Neutrophil (primary cell): ENCODE data around the gene PDE1C.
"Not testable (repeated sequence)": the region's sequence is repeated elsewhere in the genome, so short reads cannot be mapped to it uniquely, and the experiment has no call there.

Experiments used
- H3K27ac ChIP-seq: fragments of 200-600 bp; sonication (generic); 2 replicates; pipeline ENCODE4 v1.5.1; 2016; ENCODE audit warnings: mild to moderate bottlenecking, moderate library complexity
- H3K27me3 ChIP-seq: fragments of 200-600 bp; sonication (generic); 2 replicates; pipeline ENCODE4 v1.6.0; 2016; ENCODE audit warnings: mild to moderate bottlenecking
- H3K36me3 ChIP-seq: fragments of 200-600 bp; sonication (generic); 2 replicates; pipeline ENCODE4 v1.5.1; 2017
- H3K4me1 ChIP-seq, 2 experiments: fragments of 200-600 bp in 1 of 2; sonication (generic) in 1 of 2; 1 replicate in 1 of 2; 2 replicates in 1 of 2; pipeline versions ENCODE4 v1.5.1 to v1.6.1; 2013 to 2016; ENCODE audit warnings: low read depth in 1 of 2, low read length in 1 of 2, mild to moderate bottlenecking in 1 of 2, moderate library complexity in 1 of 2; ENCODE audit not compliant: control insufficient read depth in 1 of 2, insufficient read depth in 1 of 2
- H3K4me3 ChIP-seq, 2 experiments: fragments of 200-600 bp in 1 of 2; sonication (generic) in 1 of 2; 1 replicate in 1 of 2; 2 replicates in 1 of 2; pipeline ENCODE4 v1.5.1; 2013 to 2016; ENCODE audit warnings: low read depth in 1 of 2, low read length in 1 of 2, mild to moderate bottlenecking in 1 of 2, moderate library complexity in 1 of 2
- H3K9me3 ChIP-seq: fragments of 200-600 bp; sonication (generic); 2 replicates; pipeline ENCODE4 v1.5.1; 2016
- TF ChIP-seq, protein P1 (sequence below): fragments of 200-600 bp; sonication (generic); IDR thresholded peaks from 2 replicates; pipeline ENCODE4 v1.5.1; 2016; ENCODE audit warnings: antibody characterized with exemption

PDE1C gene

DNA sequence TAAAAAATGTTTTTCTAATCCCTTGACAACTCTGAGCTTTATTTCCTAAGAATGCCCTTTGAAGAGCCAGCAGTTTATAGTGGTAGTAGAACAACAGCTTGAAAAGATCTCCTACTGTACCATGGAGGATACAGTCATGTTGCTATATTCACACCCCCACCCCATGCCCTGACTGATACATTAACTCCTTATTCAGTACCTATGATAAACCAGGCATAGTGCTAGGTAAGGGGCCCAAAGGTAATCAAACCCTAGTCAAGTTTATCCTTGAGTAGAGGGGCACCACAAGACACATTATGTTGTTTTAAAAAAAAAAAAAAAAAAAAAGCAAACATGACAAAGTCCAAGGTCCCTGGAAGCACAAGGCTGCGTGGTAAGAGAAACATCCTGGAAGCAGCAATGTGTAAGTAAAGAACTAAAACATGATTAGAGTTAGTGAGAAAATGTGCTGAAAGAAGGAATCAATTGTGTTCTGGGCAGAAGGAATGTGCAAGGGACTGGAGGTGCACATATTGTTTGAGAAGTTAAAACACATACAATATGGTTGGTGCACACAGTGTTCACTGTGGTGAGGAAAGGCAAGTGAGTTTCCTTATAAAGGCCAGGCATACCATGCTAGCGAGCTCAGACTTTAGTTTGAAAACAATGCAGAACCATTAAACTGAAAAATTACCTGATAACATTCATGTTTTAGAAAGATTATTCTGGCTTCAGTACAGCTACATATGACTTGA lies 51.2 kb downstream of the PDE1C start:
- TF ChIP-seq, protein P1, sequence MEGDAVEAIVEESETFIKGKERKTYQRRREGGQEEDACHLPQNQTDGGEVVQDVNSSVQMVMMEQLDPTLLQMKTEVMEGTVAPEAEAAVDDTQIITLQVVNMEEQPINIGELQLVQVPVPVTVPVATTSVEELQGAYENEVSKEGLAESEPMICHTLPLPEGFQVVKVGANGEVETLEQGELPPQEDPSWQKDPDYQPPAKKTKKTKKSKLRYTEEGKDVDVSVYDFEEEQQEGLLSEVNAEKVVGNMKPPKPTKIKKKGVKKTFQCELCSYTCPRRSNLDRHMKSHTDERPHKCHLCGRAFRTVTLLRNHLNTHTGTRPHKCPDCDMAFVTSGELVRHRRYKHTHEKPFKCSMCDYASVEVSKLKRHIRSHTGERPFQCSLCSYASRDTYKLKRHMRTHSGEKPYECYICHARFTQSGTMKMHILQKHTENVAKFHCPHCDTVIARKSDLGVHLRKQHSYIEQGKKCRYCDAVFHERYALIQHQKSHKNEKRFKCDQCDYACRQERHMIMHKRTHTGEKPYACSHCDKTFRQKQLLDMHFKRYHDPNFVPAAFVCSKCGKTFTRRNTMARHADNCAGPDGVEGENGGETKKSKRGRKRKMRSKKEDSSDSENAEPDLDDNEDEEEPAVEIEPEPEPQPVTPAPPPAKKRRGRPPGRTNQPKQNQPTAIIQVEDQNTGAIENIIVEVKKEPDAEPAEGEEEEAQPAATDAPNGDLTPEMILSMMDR, result no peak
- H3K27me3 ChIP-seq, result no peaks in the 10 kb centered on the region
- H3K4me3 ChIP-seq, result no peak overlapping the region
- no peak overlapping the region for H3K27ac ChIP-seq
- H3K36me3 ChIP-seq, result no peaks in the 10 kb centered on the region
- no peaks in the 10 kb centered on the region for H3K9me3 ChIP-seq
- H3K4me1 ChIP-seq, result no peaks in the 10 kb centered on the region

DNA sequence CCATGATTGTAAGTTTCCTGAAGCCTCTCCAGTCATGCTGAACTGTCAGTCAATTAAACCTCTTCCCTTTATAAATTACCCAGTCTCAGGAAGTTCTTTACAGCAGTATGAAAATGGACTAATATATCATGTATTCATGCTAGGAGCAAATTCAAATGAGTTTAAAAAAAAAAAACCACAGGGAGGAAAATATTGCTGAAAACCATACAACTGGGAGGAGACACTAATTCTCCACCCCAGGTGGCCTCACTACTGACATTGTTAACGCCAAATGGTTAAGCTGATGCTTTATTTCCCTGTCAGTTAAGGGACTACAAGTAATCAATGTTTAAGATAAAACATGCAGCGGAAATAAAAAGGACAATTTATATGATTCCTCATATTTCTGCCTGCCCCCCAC lies 55.1 kb downstream of the PDE1C start:
- H3K36me3 ChIP-seq, result no peaks in the 10 kb centered on the region
- no peak overlapping the region for H3K27ac ChIP-seq
- H3K27me3 ChIP-seq, result no peaks in the 10 kb centered on the region
- no peaks in the 10 kb centered on the region for H3K4me1 ChIP-seq
- no peaks in the 10 kb centered on the region for H3K9me3 ChIP-seq
- no peak overlapping the region for H3K4me3 ChIP-seq
- TF ChIP-seq, protein P1, result no peak

DNA sequence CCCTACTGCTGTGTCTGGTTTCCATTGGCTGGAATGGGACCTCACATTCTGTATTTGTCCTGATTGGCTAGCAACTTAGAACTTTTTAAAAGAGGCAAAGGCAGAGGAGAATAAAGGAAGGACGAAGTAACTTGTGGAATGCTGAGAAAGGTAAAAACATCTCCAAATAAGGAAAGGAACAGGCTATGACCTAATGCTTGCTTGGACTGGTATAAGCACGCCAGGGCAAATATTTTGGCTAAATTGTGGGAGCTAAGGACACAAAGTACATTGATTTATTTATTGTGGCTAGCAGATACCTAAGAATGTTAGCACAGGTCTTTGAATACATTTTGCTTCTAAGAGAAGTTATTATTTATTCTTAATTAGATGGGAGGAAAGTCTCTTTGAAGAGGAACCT lies 56.7 kb downstream of the PDE1C start:
- not testable (repeated sequence) for H3K4me1 ChIP-seq, H3K4me3 ChIP-seq, H3K27me3 ChIP-seq, H3K36me3 ChIP-seq, H3K9me3 ChIP-seq, H3K27ac ChIP-seq

GRCh38 chr7:32005577-32005976 lies 64.6 kb downstream of the PDE1C start:
- Histone ChIP-seq H3K27me3 (no peaks in the 10 kb centered on the region), H3K9me3 (no peaks in the 10 kb centered on the region), H3K4me3 (no peak overlapping the region), H3K27ac (no peak overlapping the region), H3K36me3 (no peaks in the 10 kb centered on the region), H3K4me1 (no peaks in the 10 kb centered on the region)
- TF ChIP-seq, protein P1, result no peak

DNA sequence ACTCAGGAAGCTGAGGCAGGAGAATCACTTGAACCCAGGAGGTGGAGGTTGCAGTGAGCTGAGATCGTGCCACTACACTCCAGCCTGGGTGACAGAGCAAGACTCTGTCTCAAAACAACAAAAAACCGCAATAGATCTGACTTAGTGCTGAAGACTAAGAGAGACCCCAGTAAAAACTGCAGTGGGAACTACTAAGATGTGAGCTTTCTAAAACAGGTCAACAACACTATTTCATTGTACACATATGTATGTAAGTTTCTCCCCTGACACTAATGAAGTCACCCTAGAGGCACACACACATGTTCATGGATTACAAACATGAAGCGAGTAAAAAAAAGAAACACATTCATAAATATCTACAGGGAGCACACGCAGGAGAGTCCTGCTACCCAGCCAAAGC lies 68.3 kb downstream of the PDE1C start:
- Histone ChIP-seq H3K4me1 (no peaks in the 10 kb centered on the region), H3K27me3 (no peaks in the 10 kb centered on the region), H3K9me3 (no peaks in the 10 kb centered on the region), H3K36me3 (no peaks in the 10 kb centered on the region), H3K4me3 (no peak overlapping the region), H3K27ac (no peak overlapping the region)
- TF ChIP-seq, protein P1, result no peak

DNA sequence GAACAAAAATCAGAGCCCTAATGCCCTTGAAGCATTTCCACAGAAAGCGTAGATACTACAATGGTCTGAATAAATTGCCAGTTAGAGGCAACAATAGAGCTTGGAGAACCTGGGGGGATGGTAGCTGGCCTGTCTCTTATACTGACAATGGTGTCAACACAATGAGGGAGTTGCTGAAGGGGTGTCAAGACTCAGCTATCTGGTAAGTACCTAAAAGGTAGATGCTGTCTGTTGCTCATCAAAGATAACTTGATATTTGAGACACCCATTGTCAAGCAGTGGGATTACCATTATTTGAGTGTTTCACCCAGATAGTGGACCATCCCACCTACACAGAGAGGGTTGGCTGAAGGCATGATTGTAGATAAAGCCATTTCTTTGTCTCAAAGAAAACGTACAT lies 72.8 kb downstream of the PDE1C start:
- Histone ChIP-seq H3K27me3 (no peaks in the 10 kb centered on the region), H3K27ac (no peak overlapping the region), H3K36me3 (no peaks in the 10 kb centered on the region), H3K4me3 (no peak overlapping the region), H3K9me3 (no peaks in the 10 kb centered on the region), H3K4me1 (no peaks in the 10 kb centered on the region)
- TF ChIP-seq, protein P1, result no peak
